Stimulated activated CD4-positive, alpha-beta T cell treated with anti-CD3 and anti-CD28 coated beads, Interleukin-12 subunit alpha, Interleukin-12 subunit beta, amount 100 ng/mL, for 48 hours (primary cell): ENCODE data around the gene AK4.
A peak's percentile ranks its signal among the peaks of the same experiment; 100 is the strongest.
"Not testable (repeated sequence)": the region's sequence is repeated elsewhere in the genome, so short reads cannot be mapped to it uniquely, and the experiment has no call there.

Source experiments
- DNase-seq, 3 donors: peaks; one replicate each; pipeline ENCODE4 v3.0.0-alpha.2; 2020; ENCODE audit warnings: low read depth in 2 of 3, low spot score in 1 of 3

The AK4 gene

DNA sequence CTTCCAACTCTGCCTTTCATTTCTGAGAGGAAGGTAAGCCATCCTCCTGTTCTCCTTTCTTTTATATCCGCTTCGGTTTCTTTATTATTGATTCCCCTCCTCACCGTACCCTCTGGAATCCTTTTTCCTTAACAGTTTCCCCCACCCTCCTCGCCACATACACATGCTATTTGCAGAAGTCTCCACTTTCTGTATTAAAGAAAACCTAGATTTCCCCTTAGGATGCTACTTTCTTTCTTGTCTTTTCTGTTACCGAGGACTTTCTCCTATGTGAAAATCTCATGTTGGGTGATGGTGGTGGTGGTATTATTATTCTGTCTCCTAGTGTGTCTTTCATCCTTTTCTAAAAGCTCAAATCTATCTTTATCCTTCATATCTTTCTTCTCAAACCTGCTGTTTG is 62.3 kb downstream of the AK4 start:
- no peak for DNase-seq

GRCh38 chr1:65211331-65211730 is 63.3 kb downstream of the AK4 start:
- DNase-seq: no peak

DNA sequence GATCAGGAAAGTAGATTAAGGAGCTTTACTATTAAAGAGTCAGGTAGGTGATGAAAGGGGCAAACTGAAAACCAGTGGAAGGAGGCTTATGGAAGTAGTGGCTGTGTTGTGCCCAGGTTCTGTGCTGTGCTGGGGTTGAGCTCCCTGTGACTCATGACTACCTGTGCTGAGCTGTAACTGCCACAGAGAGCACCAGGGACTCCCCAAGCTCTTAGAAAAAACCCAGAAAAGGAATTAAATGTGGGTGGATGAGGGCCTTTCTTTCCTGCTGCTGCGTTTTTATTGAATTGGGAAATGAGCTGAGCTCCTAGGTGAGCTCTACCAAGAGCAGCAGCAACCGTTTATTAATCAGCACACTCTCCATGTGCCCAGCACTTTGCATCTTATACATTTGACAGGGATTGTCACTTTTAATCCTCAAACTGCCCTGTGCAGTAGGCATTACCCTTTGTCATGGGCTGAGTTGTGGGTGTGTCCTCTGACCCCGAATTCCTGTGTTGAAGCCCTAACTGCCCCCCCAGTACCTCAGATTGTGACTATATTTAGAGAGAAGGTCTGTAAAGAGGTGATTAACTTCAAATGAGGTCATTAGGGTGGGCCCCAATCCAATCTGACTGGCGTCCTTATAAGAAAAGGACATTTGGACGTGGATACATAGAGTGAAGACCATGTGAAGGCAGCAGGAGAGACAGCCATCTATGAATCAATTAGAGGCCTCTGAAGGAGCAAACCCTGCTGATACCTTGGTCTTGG is 65.4 kb downstream of the AK4 start:
- DNase-seq: peak in 1 of 3 donors; percentile 10

DNA sequence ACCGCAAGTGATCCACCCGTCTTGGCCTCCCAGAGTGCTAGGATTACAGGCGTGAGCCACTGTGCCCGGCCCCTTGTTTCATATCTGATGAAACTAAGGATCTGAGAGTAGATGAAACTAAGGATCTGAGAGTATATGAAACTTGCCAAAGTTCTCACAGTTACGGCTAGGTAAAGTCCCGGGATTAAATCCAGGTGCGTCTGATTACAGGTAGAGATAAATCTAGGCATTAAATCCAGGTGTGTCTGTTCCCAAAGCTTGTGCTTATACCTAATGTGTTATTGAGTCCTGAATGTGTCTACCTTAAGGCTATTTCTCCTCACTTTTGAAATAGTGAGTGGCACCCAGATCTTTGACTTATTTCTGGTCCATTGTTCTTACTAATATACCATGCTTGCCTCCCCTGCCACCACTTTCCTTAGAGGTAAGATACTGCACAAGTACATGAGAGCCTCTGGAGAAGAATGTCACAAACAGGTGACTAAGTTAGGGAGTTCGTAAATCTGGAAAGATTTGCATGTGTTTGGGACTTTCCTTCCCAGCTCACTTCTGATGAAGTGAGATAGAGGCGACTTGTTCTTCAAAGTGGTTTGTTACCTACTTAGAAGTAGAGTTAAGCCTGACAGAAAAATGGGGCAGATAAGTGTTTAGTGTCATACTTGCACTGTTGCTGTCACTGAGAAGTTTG is 66.5 kb downstream of the AK4 start:
- DNase-seq: no peak

GRCh38 chr1:65216989-65217388 is 69.0 kb downstream of the AK4 start:
- no peak for DNase-seq

- no peak for DNase-seq
Measured at GRCh38 chr1:65221638-65222339, 73.8 kb downstream of the AK4 start.

DNA sequence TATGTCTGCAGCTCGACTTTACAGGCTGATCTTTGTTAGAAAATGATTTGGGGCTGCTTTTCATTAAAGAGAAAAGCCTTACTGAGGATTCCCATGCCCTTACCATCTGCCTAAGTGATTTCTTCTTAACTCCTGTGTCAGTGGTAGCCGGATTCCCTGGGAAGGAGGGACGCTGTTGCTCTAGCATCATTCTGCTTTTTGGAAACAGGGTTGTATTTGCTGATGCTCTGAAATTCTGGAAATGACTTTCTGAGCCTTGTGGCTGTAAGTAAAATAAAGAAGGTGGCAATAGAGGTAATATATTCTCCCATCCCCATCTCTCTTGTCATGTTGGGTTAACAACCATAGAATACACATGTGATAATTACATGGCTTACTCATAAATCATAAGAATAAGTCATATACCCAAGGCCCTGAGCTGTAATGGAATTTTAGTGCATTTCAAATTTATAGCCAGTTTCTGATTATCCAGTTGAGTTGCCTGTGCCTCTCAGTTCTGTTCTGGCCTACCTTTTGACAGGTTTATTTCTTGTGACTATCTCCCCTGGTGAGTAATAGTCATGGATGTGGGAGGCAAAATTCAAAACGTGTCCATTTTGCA is 74.4 kb downstream of the AK4 start:
- DNase-seq: no peak

DNA sequence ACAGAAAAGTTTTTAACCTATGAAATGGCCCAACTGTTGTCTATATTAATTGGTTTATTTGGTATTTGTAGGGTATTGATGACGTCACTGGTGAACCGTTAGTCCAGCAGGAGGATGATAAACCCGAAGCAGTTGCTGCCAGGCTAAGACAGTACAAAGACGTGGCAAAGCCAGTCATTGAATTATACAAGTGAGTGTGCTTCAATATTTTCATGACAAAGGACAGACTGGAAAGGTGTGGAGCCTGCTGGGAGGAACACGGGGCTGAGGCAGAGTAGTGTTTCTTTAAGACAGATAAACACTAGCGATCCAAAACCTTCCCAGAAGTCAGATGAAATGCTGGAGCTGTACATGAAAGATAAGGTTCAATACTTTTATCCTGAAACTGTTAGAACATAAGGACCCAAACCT is 76.7 kb downstream of the AK4 start:
- DNase-seq: no peak

GRCh38 chr1:65225179-65225578 is 77.2 kb downstream of the AK4 start:
- no peak for DNase-seq

- DNase-seq: no peak
Measured at GRCh38 chr1:65229201-65229600, 81.2 kb downstream of the AK4 start.

DNA sequence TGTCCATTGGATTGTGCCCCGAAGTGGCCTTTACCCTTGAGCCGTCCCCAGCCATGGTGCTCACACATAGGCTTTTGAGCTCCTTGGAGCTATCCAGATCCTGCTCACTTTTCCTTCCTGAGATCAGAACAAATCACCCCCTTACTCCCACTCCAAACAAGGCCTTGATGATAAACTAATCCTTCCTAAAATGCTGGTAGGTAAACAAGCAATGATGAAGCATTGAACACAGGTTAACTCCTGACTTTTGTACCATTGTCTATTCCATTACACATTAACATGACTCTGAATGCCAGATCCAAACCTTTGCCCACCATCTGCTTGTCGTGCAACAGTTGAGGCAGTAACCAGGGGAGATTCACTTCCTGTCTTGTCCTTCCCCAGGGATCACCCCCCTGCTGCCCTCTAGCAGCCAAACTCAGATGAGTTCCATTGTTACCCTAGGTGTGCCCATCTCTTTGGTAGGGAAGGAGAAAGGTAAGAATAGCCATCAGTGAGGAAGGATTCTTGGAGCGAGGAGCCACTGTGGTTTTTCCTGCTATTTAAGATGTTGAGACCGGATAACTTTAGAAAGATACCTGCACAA is 81.8 kb downstream of the AK4 start:
- DNase-seq: no peak

GRCh38 chr1:65230731-65231481 is 82.9 kb downstream of the AK4 start:
- DNase-seq: no peak

DNA sequence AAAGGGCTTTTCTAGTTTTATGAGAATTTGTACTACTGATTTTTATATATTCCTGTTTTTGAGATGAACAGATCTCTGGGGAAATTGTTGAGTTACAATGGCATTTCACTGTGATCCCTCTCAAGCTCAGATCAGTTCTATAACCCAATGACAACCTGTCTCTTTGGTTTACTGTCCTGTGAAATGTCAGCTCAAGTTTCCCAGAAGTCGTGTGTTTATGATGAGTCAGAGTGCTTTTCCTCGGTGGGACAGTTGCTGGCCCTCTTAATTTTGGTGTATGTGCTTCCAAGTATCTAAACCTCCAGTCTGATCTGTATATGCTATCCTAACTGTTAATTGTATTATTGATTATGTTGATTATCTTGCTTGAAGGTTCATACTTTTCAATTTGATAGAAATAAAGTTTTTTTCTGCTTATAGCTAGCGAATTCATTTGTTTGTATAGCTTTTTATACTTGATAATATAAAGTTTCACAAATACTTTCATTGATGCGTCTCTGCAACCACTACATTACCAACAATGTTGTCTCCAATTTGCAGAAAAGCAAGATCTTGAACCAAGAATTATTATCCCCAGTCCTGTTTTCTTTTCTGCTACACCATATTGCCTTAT is 83.8 kb downstream of the AK4 start:
- DNase-seq: no peak

DNA sequence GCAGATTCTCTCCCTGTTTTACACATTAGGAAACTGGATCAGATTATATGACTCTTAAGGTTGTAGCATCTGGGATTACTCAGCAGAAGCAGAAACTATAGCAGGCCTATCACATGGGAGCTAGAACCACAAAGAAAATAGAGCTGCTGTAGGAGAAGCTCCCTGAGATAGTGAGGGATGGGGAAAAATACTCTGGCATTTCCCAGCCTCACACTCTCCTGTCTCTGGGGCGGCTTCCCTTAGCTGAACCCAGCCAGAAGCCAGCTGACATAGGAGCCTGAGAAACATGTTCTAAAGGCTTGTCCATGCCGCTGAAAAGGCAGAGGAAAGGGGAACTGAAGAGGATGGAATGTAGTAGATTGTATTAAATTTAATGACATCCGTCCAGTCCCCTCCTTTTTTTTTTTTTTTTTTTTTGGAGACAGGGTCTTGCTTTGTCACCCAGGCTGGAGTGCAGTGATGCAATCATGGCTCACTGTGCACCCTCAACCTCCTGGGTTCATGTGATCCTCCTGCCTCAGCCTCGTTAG is 84.5 kb downstream of the AK4 start:
- DNase-seq: no peak

GRCh38 chr1:65233782-65234181 is 85.8 kb downstream of the AK4 start:
- DNase-seq: no peak

GRCh38 chr1:65235867-65236805 is 88.1 kb downstream of the AK4 start:
- DNase-seq: no peak

- DNase-seq: not testable (repeated sequence)
Measured at GRCh38 chr1:65237088-65237487, 89.1 kb downstream of the AK4 start.

DNA sequence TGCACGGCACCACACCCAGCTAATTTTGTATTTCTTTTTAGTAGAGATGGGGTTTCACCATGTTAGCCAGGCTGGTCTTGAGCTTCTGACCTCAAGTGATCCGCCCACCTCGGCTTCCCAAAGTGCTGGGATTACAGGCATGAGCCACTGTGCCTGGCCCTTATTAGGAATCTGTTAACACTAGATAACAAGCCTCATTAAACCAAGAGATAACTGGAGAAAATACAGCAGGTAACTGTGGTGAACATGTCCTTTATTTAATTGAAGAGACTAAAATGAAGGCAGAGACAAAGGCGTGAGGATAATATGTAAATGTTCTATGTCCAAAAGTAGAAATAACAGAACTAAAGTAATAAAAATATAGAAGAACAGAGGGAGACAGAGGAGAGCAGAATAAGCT is 89.5 kb downstream of the AK4 start:
- no peak for DNase-seq

DNA sequence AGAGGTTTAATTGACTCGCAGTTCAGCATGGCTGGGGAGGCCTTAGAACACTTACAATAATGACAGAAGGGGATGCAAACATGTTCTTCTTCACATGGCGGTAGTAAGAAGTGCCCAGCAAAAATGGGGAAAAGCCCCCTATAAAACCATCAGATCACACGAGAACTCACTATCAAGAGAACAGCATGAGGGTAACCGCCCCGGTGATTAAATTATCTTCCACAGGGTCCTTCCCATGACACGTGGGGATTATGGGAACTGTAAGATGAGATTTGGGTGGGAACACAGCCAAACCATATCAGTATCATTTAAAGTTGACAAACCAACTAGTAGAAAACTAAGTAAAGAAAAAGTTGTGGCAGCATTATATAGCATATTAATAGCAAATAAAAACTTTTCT is 90.0 kb downstream of the AK4 start:
- no peak for DNase-seq
